Memory B cell (primary cell): ENCODE data around the gene PLK3.
"Not testable (repeated sequence)": the region's sequence is repeated elsewhere in the genome, so short reads cannot be mapped to it uniquely, and the experiment has no call there.

Experiments
- ATAC-seq: fragments of 150-1000 bp; cut with Tn5 transposase; 2 replicates; pipeline ENCODE4 v1.10.0; 2021; ENCODE audit warnings: low read depth, mild to moderate bottlenecking, moderate library complexity
- DNase-seq, 2 donors: peaks; one replicate each; pipeline ENCODE4 v3.0.0; 2022; ENCODE audit warnings: low spot score in 2 of 2
- H3K27ac Mint-ChIP-seq: one replicate; pipeline ENCODE4 v1.8.0; 2022; ENCODE audit warnings: mild to moderate bottlenecking, moderate library complexity, mixed read lengths
- H3K27me3 Mint-ChIP-seq: one replicate; pipeline ENCODE4 v1.8.0; 2022; ENCODE audit warnings: mixed read lengths
- H3K36me3 Mint-ChIP-seq: one replicate; pipeline ENCODE4 v1.8.0; 2022; ENCODE audit warnings: mild to moderate bottlenecking, mixed read lengths
- H3K4me1 Mint-ChIP-seq: one replicate; pipeline ENCODE4 v1.8.0; 2022; ENCODE audit warnings: mixed read lengths
- H3K4me3 Mint-ChIP-seq: one replicate; pipeline ENCODE4 v1.8.0; 2022; ENCODE audit warnings: mild to moderate bottlenecking, moderate library complexity, mixed read lengths
- H3K9me3 Mint-ChIP-seq: one replicate; pipeline ENCODE4 v1.8.0; 2022; ENCODE audit warnings: mixed read lengths

PLK3 gene

DNA sequence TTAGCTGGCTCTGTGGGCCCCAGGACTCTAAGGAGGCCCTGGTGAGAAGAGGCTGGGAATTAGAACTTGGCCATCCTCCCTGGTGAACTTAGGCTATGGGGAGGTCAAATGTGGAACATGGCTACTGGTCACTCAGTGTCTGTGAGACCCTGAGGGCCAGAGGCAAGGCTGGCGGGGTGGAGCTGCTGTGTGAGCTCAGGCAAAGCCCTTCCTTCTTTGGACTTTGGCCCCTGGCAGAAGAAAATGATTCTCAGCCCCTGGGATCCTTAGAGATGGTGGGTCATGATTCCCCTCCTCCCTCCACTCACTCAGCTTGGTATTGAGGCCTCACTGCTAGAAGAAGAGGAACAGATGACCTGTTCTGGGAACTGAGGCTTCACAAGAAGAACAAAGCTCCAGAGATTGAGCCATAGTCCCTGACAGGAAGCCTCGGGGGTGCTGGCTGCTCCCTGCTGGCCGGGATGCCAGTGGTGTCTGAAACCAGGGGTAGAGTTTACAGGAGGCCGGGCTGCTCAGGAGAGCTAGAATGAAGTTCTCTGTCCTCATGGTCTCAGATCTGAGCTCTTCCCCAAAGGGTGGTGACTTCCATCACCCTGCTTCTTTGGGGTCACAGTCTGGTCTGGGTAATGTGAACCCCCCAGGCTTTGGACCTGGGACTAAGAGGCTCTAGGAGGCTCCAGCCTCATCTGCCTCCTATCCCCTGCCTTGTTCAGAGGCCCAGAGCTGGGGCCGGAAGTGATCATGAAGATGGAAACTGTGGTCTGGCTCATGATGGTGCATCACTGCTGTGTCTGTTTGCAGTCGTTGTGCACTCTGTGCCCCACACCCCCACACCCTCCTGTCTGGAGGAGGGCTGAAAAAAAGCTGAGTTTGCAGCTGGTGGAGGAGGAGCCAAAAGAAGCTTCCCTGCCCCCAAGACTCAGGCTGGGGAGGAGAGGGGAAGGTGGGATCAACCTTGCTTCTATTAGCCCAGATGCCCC is 9.1 kb downstream of the PLK3 start:
- H3K9me3 Mint-ChIP-seq, result no peaks in the 10 kb centered on the region
- peak overlapping the region; percentile 53 for H3K4me3 Mint-ChIP-seq
- H3K4me1 Mint-ChIP-seq, result peaks cover 48% of the 10 kb centered on the region
- DNase-seq, result peak in 1 of 2 donors; percentile 46
- H3K27ac Mint-ChIP-seq, result peak overlapping the region; percentile 97
- H3K36me3 Mint-ChIP-seq, result peaks cover 3% of the 10 kb centered on the region
- ATAC-seq, result peak; percentile 62
- H3K27me3 Mint-ChIP-seq, result no peaks in the 10 kb centered on the region

DNA sequence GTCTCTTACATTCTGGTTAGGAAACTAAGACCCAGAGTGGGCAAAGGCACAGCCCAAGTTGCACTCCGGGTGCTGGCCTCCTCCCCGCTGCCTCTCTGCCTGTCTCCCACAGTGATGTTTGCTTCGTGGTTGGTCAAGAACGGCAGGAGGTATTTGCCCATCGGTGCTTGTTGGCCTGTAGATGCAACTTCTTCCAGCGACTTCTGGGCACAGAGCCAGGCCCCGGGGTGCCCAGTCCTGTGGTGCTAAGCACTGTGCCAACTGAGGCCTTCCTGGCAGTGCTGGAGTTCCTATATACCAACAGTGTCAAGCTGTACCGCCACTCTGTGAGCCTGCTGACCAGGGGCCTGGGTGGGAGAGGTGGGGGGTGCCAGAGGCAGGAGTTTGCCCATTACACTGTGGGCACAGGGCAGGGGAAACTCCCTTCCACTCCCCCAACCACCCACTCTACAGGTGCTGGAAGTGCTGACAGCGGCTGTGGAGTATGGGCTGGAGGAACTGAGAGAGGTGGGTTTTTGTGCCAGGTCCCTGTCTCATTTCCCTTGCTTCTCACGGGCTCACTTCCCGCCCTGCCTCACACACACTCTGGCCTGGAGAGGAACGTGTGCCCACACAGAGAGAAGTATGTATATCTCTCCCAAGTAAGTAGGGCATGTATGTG is 10.1 kb downstream of the PLK3 start:
- peaks cover 54% of the 10 kb centered on the region for H3K4me1 Mint-ChIP-seq
- H3K9me3 Mint-ChIP-seq, result no peaks in the 10 kb centered on the region
- peaks cover under 1% of the 10 kb centered on the region for H3K36me3 Mint-ChIP-seq
- H3K27me3 Mint-ChIP-seq, result no peaks in the 10 kb centered on the region
- H3K27ac Mint-ChIP-seq, result peak overlapping the region; percentile 97
- H3K4me3 Mint-ChIP-seq, result no peak overlapping the region
- DNase-seq, result no peak
- peak; percentile 14 for ATAC-seq

DNA sequence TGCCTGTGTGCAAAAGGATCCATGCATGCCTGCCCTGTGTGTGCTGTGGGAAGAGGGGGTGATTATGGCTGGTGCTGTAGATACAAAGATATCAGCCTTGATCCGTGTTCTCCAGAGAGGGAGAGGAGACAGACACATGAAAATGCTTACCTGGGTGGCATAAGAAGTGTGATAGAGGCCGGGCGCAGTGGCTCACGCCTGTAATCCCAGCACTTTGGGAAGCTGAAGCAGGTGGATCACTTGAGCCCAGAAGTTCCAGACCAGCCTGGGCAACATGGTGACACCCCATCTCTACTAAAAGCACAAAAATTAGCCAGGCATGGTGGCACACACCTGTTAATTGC is 10.6 kb downstream of the PLK3 start:
- not testable (repeated sequence) for H3K9me3 Mint-ChIP-seq, ATAC-seq, DNase-seq, H3K4me3 Mint-ChIP-seq, H3K36me3 Mint-ChIP-seq, H3K27me3 Mint-ChIP-seq
- peaks cover 55% of the 10 kb centered on the region for H3K4me1 Mint-ChIP-seq
- peak overlapping the region; percentile 97 for H3K27ac Mint-ChIP-seq

DNA sequence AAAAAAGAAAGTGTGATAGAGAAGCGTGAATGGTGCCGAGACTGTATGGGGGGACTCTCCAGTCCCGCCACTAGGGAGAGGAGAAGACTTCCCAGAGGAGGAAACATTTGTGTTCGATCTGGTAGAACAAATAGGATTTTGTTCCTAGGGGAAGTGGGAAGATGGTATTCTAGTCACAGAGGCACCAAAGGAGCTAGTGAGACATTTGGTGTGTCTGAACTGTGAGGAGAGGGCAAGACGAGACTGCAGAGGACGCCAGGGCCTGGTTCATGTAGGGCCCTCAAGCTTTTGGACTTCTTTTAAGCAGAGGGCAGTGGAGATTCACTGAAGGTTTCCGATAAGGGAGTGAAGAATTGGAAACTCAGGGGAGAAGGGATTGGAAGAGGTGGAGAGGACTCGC is 11.1 kb downstream of the PLK3 start:
- DNase-seq (no peak), ATAC-seq (no peak)
- Mint-ChIP-seq H3K27ac (no peak overlapping the region), H3K9me3 (no peaks in the 10 kb centered on the region), H3K36me3 (no peaks in the 10 kb centered on the region), H3K27me3 (no peaks in the 10 kb centered on the region), H3K4me1 (peaks cover 55% of the 10 kb centered on the region), H3K4me3 (peak overlapping the region; percentile 16)

DNA sequence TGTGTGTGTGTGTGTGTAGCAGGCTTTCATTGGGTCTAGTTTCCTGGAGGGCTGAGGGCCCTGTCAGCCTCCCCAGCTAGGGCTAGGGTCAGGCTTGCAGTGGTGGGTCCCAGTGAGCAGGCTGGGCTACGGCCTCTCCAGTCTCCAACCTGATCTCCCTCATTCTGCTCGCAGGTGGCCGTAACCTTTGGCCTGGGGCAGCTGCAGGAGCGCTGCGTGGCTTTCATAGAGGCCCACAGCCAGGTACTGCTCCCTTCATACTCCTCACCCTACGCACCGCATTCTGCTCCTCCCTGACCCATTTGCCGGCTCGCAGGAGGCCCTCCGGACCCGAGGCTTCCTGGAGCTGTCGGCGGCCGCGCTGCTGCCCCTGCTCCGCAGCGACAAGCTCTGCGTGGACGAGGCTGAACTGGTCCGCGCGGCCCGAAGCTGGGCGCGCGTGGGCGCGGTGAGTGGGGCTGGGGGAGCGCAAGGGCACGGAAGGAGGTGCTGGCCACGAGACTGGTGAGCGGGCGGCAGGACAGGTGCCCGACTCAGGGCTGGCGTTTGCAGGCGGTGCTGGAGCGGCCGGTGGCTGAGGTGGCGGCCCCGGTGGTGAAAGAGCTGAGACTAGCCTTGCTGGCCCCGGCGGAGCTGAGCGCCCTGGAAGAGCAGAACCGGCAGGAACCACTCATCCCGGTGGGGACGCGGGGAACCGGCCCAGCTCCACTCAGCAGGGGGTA is 12.8 kb downstream of the PLK3 start:
- Mint-ChIP-seq H3K4me1 (peaks cover 43% of the 10 kb centered on the region), H3K27me3 (no peaks in the 10 kb centered on the region), H3K27ac (no peak overlapping the region)

DNA sequence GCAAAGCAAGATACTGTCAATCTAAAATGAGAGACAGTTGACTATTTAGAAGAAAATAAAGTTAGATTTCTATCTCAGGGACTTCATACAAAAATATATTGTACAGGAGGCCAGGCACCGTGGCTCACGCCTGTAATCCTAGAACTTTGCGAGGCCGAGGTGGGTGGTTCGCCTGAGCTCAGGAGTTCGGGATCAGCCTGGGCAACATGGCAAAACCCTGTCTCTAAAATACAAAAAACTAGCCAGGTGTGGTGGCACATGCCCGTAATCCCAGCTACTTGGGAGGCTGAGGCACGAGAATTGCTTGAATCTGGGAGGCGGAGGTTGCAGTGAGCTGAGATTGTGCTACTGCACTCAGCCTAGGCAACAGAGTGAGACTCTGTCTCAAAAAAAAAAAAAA is 15.7 kb downstream of the PLK3 start:
- not testable (repeated sequence) for ATAC-seq, DNase-seq, H3K9me3 Mint-ChIP-seq, H3K27ac Mint-ChIP-seq, H3K36me3 Mint-ChIP-seq, H3K27me3 Mint-ChIP-seq
- H3K4me3 Mint-ChIP-seq, result peak overlapping the region; percentile 37
- peaks cover 32% of the 10 kb centered on the region for H3K4me1 Mint-ChIP-seq

More for the DNA sequence above, 12.8 kb downstream of the PLK3 start:
- DNase-seq, result no peak
- H3K9me3 Mint-ChIP-seq, result no peaks in the 10 kb centered on the region
- ATAC-seq, result no peak
- H3K36me3 Mint-ChIP-seq, result no peaks in the 10 kb centered on the region
- peak overlapping the region; percentile 89 for H3K4me3 Mint-ChIP-seq

DNA sequence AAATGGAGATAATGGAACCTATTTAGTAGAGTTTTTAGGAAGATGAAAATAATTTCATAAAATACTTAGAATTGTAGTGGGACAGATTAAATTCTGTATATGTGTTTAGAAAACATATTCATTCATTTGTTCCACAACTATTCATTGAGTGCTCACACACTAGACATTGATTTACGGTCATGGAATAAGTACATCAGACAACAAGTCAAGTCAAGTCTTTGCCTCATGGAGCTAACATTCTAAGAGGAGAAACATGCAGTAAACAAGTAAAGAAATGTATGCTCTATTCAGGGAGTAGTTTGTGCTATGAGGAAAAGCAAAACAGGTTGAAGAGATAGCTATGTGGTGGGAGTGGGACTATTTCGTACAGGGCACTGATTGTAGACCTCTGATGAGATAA is 17.1 kb downstream of the PLK3 start:
- no peak overlapping the region for H3K27ac Mint-ChIP-seq
- DNase-seq (no peak), ATAC-seq (no peak)
- H3K4me1 Mint-ChIP-seq, result peaks cover 23% of the 10 kb centered on the region
- H3K4me3 Mint-ChIP-seq, result peak overlapping the region; percentile 43
- H3K9me3 Mint-ChIP-seq, result no peaks in the 10 kb centered on the region
- H3K27me3 Mint-ChIP-seq, result no peaks in the 10 kb centered on the region
- H3K36me3 Mint-ChIP-seq, result no peaks in the 10 kb centered on the region

DNA sequence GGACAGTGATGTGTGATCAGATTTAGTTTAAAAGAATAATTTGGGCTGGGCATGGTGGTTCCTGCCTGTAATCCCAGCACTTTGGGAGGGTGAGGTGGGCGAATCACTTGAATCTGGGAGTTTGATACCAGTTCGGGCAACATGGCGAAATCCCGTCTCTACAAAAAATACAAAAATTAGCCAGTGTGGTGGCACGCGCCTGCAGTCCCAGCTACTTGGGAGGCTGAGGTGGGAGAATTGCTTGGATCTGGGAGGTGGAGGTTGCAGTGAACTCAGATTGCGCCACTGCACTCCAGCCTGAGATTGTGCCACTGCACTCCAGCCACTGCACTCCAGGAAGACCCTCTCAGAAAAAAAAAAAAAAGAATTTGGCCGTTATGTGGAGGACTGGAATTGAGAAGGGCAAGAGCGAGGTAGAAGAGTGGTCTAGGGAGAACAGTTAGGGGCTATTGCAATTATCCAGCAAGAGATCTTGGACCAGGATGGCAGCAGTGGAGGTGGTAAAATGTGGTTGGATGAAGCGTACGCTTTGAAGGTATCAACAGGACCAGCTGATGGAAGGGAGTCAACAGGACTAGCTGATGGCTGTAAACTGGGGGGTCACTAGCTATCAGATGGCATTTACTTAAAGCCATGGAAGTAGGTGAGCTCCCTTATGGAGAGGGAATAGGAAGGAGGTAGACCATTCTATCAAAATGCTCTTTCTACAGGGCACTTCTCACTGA is 17.8 kb downstream of the PLK3 start:
- ATAC-seq, result no peak
- Mint-ChIP-seq H3K4me1 (peaks cover 23% of the 10 kb centered on the region), H3K9me3 (no peaks in the 10 kb centered on the region), H3K4me3 (peak overlapping the region; percentile 74), H3K36me3 (no peaks in the 10 kb centered on the region), H3K27me3 (no peaks in the 10 kb centered on the region), H3K27ac (peak overlapping the region; percentile 55)
- DNase-seq, result no peak

DNA sequence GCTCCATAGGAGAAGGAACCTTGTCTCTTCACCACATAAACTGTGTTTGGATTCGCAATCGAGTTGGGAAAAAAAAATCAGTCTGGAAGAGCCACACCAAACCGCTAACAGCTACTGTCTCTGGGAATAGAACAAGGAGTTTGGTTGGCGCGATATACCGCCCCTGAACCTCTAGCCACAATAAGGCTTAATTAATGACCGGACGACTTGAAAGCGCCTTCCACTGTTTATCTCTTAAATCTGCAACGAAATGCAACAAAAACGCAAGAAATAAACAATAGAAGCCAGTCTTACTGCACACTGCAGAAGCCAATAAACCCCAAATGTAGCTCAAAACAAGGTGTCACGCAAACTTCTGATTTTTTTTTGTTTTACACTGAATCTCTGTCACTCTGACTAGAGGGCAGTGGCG is 19.0 kb downstream of the PLK3 start:
- Mint-ChIP-seq H3K4me1 (peaks cover 20% of the 10 kb centered on the region), H3K27me3 (no peaks in the 10 kb centered on the region), H3K27ac (peak overlapping the region; percentile 100), H3K4me3 (peak overlapping the region; percentile 88), H3K9me3 (no peaks in the 10 kb centered on the region), H3K36me3 (no peaks in the 10 kb centered on the region)
- no peak for DNase-seq
- ATAC-seq, result no peak

DNA sequence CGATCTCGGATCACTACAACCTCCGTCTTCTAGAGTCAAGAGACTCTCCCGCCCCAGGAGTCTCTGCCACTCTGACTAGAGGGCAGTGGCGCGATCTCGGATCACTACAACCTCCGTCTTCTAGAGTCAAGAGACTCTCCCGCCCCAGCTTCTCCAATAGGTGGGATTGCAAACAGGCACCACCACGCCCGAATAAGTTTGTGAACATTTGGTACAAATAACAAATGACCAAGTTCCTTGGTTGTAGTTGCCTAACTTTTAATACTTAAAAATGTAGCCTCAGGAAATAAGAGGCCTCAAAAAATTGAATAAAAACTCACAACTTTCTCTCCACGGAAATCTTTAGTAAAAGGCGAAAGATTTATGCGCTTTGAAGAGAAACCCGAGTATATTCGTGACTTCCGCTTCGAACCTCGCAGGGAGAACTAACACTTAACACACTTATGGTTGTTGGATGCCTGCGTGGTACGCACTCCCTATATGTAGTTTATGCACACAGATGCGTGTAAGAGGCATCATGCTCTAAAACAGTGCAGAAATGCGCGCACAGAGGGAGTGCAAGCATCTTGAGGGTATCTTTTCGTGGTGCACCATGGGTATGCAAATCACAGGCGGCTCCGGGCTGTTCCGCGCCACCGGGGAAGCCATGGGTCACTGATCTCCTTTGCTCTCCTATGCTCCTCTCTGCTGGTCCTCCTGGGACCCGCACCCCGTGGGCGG is 19.6 kb downstream of the PLK3 start:
- ATAC-seq, result peak; percentile 82
- Mint-ChIP-seq H3K4me1 (peaks cover 19% of the 10 kb centered on the region), H3K4me3 (peak overlapping the region; percentile 88)

DNA sequence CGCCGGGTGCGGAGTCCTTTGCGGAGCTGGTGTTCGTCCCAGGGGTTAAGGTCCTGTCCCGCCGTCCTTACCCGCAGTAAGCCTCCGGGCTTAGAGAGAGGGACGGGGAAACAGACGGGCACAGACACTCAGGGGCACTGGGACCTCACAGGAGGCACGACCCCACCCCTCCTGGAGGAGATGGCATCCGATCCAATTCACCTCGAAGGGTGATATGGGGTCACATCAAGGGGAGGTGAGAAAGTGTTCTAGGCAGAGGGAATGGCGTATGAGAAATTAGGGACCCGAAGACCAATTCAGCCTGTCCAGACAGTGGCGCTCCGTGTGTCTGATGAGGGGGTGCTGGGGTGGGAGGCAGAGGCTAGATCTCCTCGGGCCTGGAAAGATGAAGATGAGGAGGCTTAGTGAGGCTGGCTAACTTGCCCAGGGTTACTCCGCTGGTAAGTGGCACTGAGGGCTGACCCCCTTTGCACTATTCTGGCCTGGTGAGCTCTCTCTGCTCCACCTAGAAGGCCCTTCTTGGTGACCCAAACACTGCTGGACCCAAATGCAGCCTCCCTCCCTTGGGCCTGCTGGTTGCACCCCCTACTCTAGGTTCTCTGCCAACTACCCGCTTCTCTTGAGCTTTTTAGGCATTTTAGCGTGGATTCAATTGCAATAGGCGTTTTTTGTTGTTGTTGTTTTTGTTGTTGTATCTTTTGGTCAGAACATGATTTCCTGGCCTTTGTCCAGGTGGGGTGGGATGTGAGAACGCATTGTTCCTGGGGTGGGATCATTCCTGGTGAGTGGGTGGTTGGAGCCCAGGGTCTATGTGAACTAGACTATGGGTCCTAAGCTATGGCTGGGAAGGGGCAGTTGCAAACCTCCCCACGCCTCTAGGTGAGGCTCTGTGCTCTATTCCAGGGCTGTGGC is 20.4 kb downstream of the PLK3 start:
- Mint-ChIP-seq H3K27ac (peak overlapping the region; percentile 100), H3K4me1 (peaks cover 13% of the 10 kb centered on the region), H3K9me3 (no peaks in the 10 kb centered on the region), H3K4me3 (peak overlapping the region; percentile 88), H3K27me3 (no peaks in the 10 kb centered on the region), H3K36me3 (no peaks in the 10 kb centered on the region)
- DNase-seq (no peak), ATAC-seq (no peak)

More for the DNA sequence above, 19.6 kb downstream of the PLK3 start:
- peak overlapping the region; percentile 100 for H3K27ac Mint-ChIP-seq
- H3K36me3 Mint-ChIP-seq, result no peaks in the 10 kb centered on the region
- H3K27me3 Mint-ChIP-seq, result no peaks in the 10 kb centered on the region
- H3K9me3 Mint-ChIP-seq, result no peaks in the 10 kb centered on the region
- peak; percentile 85 to 91 for DNase-seq

DNA sequence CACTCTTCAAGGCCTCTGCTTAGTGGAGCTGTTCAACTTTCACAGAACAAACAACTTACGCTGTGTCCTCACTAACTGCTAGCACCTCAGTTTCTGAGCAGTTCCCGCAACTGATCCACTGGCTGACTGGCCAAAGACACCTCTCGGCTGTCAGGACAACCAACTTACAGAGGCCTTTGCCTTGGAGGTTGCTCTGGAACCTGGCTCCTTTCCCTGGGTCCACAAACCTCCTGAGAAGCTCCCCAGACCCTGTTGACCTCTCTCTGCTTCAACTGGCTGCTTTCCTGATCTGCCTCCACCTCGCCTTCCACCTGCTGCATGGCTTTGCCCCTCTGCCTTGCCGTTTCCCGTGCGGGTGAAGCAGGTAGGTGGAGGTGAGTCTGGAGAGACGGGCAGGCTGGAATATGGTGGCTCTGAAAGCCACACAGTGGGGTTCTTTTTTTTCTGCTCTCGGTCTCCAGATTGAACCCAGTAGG is 21.1 kb downstream of the PLK3 start:
- DNase-seq, result no peak

More for the DNA sequence above, 21.1 kb downstream of the PLK3 start:
- ATAC-seq, result no peak
- Mint-ChIP-seq H3K4me3 (peak overlapping the region; percentile 8), H3K36me3 (no peaks in the 10 kb centered on the region), H3K9me3 (no peaks in the 10 kb centered on the region), H3K27ac (peak overlapping the region; percentile 100), H3K4me1 (peaks cover 13% of the 10 kb centered on the region), H3K27me3 (no peaks in the 10 kb centered on the region)
